Brain microvascular endothelial cell (primary cell): ENCODE measurements around the gene NRDC.
"Not testable (repeated sequence)": the region's sequence is repeated elsewhere in the genome, so short reads cannot be mapped to it uniquely, and the experiment has no call there.

Experiments
- DNase-seq: peaks from one replicate; pipeline ENCODE4 v3.0.0-alpha.2; 2020
- H3K27ac ChIP-seq: fragments of 250-450 bp; sonication (Bioruptor Pico); 2 replicates; pipeline ENCODE4 v1.5.1; 2020; ENCODE audit warnings: mild to moderate bottlenecking, moderate library complexity
- H3K27me3 ChIP-seq: fragments of 250-450 bp; sonication (Bioruptor Pico); replicated peaks from 2 replicates; pipeline ENCODE4 v1.5.1; 2020; ENCODE audit warnings: mild to moderate bottlenecking
- H3K36me3 ChIP-seq: fragments of 250-450 bp; sonication (Bioruptor Pico); replicated peaks from 2 replicates; pipeline ENCODE4 v1.5.1; 2020; ENCODE audit warnings: mild to moderate bottlenecking
- H3K4me3 ChIP-seq: 2 replicates; pipeline ENCODE4 v1.5.1; 2011; ENCODE audit warnings: low read depth, mild to moderate bottlenecking, control low read depth, low read length, moderate library complexity
- in situ Hi-C: cut with HindIII; loops from 2 replicates; pipeline ENCODE4 v1.10.0; 2017; ENCODE audit warnings: low sequenced_read_pairs, low pct_ligation_motif_present
- TF ChIP-seq, protein P1 (sequence below): IDR thresholded peaks from 2 replicates; pipeline ENCODE4 v1.5.1; 2011; ENCODE audit warnings: low read depth, mild to moderate bottlenecking, moderate library complexity, low read length, control low read depth, inconsistent platforms; ENCODE audit errors: missing control alignments

The NRDC gene

GRCh38 chr1:51877434-51878307 lies 856 bp downstream of the NRDC start:
- TF ChIP-seq, protein P1, sequence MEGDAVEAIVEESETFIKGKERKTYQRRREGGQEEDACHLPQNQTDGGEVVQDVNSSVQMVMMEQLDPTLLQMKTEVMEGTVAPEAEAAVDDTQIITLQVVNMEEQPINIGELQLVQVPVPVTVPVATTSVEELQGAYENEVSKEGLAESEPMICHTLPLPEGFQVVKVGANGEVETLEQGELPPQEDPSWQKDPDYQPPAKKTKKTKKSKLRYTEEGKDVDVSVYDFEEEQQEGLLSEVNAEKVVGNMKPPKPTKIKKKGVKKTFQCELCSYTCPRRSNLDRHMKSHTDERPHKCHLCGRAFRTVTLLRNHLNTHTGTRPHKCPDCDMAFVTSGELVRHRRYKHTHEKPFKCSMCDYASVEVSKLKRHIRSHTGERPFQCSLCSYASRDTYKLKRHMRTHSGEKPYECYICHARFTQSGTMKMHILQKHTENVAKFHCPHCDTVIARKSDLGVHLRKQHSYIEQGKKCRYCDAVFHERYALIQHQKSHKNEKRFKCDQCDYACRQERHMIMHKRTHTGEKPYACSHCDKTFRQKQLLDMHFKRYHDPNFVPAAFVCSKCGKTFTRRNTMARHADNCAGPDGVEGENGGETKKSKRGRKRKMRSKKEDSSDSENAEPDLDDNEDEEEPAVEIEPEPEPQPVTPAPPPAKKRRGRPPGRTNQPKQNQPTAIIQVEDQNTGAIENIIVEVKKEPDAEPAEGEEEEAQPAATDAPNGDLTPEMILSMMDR: no peak
- Histone ChIP-seq H3K4me3 (peak overlapping the region; percentile 98), H3K36me3 (no peaks in the 10 kb centered on the region), H3K27ac (peak overlapping the region; percentile 96), H3K27me3 (no peaks in the 10 kb centered on the region)
- in situ Hi-C loops: no loop called here
- peak; percentile 22 for DNase-seq

- TF ChIP-seq, protein P1: no peak
- Histone ChIP-seq H3K36me3 (no peaks in the 10 kb centered on the region), H3K27ac (no peak overlapping the region), H3K27me3 (no peaks in the 10 kb centered on the region), H3K4me3 (no peak overlapping the region)
- in situ Hi-C loops: no loop called here
- no peak for DNase-seq
These were observed 2.7 kb downstream of the NRDC start for GRCh38 chr1:51875836-51876235.

GRCh38 chr1:51875291-51875772 lies 3.2 kb downstream of the NRDC start:
- Histone ChIP-seq H3K36me3 (no peaks in the 10 kb centered on the region), H3K27ac (no peak overlapping the region), H3K27me3 (no peaks in the 10 kb centered on the region), H3K4me3 (no peak overlapping the region)
- TF ChIP-seq, protein P1: no peak
- in situ Hi-C loops: no loop called here
- no peak for DNase-seq

- H3K4me3 ChIP-seq, H3K36me3 ChIP-seq, H3K27me3 ChIP-seq, DNase-seq, H3K27ac ChIP-seq, in situ Hi-C loops: not testable (repeated sequence)
These were observed 5.3 kb downstream of the NRDC start for GRCh38 chr1:51873270-51873669.

DNA sequence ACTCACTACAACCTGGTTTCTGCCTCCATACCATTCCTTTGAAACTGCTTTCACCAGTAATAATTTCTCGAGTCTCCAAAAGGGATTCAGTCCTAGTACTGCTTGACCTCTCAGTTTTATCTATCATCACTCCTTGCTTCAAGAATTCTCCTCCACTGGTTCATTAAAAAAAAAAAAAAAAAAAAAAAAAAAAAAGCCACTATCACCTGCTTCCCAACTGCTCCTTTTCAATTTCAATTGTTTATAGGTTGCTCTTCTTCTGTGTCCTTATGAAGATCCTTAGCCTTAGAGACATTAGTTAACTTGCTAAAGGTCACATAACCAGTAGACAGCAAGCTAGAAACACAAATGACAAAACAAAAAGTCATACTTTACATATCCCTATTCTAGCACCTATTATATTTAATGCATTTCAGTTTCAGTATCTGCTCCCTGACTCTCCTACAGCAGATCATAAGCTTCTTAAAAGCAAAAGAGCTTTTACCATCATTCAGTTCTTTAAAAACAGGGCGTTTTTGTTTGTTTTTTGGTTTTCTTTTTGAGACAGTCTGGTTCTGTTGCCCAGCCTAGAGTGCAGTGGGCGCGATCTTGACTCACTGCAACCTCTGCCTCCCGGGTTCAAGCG lies 7.1 kb downstream of the NRDC start:
- Histone ChIP-seq H3K27me3 (no peaks in the 10 kb centered on the region), H3K27ac (no peak overlapping the region), H3K36me3 (no peaks in the 10 kb centered on the region), H3K4me3 (no peak overlapping the region)
- TF ChIP-seq, protein P1: no peak
- in situ Hi-C loops: no loop called here
- DNase-seq: no peak

DNA sequence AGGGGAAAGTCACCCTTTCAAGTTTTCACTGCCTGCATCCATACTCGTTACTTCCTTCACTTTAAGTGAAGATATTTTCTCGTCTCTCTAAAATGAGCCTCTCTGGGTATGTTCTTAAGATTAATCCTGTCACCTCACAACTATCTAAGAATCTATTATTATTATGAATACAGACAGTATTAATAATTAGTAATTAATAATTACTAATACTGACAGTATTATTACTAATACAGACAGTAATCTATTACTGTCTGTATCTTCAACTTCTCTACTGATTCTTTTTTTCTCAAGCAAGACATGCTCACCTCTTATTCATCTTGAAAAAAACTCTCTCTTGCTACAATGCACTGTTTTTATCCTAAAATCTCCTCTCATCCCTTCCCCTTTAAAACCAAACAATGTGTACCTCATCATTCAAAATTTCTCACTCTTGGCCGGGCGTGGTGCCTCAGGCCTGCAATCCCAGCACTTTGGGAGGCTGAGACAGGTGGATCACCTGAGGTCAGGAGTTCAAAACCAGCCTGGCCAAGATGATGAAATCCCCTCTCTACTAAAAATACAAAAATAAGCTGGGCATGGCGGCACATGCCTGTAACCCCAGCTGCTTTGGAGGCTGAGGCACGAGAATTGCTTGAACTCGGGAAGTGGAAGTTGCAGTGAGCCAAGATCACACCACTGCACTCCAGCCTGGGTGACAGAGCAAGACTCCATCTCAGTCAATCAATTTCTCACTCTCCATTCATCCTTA lies 7.8 kb downstream of the NRDC start:
- H3K4me3 ChIP-seq: no peak overlapping the region
- no peak for DNase-seq

More for the DNA sequence above, 7.8 kb downstream of the NRDC start:
- in situ Hi-C loops: no loop called here
- TF ChIP-seq, protein P1: no peak
- Histone ChIP-seq H3K36me3 (no peaks in the 10 kb centered on the region), H3K27ac (no peak overlapping the region), H3K27me3 (no peaks in the 10 kb centered on the region)
